HG02938 (cell line): ENCODE results near the gene PAX2.

Source experiments
- ATAC-seq: cut with Tn5 transposase; IDR thresholded peaks from one replicate; pipeline ENCODE4 v1.9.1; 2021; ENCODE audit warnings: mild to moderate bottlenecking, moderate library complexity; ENCODE audit not compliant: unreplicated experiment

PAX2 gene

DNA sequence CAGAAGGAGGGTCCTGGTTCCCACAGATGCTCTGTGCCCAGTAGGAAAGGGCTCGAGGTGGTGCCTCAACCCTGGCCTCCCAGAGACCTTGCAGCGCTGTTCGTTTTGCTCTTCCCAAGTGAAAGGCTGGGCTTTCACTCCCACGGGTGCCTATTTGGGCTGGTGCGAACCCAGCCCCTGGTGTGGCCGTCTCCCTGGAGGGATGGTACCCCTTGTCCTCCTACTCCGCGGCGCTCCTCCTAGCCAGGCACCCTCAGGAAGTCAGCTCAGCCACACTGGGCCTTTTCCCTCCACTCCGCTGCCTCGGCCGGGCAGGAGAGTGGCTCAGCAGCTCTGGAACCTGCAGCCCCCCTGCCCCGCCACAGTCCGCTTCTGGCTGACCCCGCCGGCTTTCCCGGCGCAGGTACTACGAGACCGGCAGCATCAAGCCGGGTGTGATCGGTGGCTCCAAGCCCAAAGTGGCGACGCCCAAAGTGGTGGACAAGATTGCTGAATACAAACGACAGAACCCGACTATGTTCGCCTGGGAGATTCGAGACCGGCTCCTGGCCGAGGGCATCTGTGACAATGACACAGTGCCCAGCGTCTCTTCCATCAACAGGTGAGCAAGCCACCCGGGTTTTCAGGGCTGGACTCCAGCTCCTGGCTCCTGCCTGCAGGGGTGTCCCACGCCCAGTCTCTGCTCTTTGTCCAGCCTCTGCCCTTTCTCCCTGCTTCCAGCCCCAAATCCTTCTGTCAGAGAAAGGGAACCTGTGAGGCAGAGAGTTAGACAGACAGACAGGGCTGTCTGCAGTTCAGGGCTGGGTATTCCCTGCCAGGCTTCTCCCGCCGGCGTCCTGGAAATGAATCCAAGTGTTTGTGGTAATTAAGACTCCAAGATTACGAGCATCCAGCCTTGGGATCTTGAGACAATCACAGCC is 5.2 kb downstream of the PAX2 start:
- no peak for ATAC-seq

DNA sequence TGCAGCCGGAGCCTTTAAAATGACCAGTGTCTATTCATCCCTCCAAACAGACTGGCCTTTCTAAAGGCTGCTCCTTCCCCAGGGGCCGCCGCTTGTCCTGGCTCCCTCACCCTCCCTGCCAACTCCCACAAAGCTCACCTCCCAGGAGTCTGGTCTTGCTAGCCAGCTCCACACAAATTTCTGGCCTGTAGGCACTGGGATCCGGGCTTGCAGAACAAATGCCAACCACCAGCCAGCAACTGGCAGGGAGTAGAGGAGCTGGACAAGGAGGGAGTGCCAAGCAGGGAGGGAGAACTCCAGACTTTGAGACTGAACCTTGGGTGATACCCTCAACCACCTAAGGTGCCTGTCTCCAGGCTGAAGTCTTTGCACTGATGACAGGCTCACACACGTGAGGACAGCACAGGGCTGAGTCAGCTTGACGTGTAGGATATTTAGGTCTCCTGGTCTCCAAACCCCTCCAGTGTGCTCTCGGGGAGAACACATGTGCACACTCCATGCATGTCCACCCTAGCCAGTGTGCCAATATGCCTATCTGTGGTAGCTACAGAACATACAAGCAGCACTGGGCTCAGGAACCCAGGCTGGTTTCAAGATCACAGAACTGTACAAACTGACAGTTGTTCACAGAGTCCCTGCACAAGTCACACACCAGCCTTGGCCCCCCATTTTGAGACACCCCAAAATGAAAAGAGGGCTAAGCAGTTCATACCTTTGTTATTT is 6.0 kb downstream of the PAX2 start:
- no peak for ATAC-seq

DNA sequence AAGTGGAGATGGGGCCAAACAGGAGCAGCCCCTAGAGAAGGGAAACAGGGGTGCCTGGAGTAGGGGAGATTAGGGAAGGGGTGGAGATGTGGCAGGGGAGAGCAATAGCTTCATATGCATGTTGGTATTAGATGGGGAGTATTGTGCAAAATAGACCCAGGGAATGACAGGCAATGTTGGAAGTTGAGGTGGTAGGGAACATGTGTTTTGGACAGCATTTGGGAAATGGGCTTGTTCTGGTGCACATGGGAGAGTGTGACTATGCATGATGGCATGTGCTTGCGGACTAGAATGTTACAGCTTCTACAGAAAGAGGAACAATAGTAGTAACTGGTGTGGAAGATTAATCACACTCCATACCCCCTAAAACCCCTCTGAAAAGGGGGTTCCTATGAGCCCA is 10.4 kb downstream of the PAX2 start:
- ATAC-seq: no peak

DNA sequence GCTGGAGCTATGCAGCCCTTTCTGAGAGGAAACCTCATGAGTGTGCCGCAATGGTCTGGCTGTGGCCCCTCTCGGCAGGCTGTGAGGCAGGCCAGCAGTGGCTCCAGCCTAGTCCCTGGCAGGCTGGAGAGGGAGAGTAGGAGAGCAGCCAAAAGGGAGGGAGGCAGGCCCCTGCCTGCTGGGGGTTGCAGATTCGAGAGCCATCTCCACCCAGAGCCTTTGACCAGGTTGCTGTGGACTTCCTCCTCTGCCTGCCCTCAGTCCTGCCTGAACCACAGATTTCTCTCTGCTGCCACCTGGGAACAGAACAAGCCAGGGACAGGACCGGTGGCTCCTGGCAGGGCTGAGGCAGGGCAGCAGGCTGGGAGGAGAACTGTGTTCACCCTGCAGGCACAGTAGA is 13.9 kb downstream of the PAX2 start:
- no peak for ATAC-seq

GRCh38 chr10:100760726-100761125 is 15.3 kb downstream of the PAX2 start:
- ATAC-seq: no peak

DNA sequence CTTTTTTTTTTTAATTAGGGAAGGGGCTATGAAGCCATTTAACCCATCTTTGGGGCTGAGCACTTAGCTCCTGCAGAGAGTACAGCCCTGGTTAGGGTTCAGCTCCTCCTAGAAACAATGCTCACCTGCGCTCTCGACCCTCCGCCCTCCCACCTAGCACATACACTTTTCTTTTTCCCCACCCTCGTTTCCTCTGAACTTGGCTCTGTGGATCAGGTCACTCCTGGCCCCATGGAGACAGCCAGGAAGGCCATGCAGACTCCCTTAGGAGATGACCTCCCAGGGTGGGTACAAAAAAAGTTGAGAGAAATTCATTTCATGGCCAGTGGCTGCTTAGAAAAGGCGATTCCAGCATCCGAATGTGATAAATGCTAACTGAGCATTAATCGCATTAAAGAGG is 15.8 kb downstream of the PAX2 start:
- no peak for ATAC-seq

DNA sequence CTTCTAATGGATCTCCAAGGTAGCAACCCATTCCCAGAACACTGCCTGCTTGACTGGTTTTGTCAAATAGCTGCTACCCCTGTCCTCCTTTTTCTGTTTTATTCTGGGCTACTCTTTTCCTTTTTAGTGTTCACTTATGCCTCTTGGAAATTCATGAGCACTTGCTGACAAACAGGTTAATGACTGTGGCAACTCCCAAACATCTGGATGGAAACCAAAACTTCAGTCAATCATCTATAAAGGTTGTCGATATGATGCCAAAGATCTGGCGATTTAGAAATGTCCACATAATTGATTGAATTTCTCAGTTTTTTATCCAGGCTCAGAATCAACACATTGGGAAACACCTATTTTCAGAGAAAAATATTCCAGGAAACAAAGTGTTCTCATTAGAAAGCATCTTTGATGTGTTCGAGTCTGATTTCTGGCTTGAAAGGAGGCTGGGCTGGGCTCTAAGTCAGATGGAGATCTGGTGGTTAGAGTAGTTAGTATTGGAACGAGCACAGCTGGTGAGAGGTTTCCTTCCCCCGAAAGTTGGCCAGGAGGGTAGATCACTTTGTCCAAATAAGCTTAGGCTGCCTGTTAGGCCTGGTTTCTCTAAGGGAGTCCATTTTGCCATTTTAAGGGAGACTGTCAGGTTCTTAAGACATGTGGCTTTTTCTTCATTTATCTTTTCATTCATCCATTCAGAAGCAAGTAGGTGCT is 17.8 kb downstream of the PAX2 start:
- ATAC-seq: no peak

DNA sequence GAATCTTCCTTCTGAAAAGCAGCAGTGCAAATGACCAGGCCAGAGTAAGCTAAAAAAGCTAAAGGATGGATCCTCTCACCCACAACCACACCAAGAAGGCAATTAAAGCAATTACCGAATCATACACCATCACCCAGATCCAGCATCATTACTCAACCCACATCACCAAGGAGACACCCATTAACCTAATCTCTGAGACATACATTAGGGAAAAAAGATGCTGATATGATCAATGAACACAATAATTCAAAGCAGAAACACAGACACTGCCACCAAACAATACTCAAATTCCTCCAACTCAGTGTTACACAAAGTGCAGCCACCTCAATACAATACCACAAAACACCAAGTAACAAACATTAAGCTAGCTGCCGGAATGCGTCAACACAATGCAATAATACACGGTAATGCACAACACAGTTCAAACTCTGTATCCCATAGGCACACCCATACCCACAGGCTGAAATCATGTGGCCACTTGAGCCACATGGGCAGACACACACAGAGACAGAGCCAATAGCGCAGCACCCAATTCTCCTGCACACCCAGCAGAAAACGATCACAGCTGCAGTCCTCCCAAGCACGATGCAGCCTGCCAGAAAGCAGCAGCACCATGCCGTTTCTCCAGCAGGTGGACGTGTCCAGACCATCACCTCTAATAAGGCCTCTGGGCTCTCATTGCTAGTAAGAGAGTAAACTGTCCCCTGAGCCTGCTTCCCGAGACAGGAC is 21.5 kb downstream of the PAX2 start:
- ATAC-seq: no peak

GRCh38 chr10:100767422-100767775 is 22.0 kb downstream of the PAX2 start:
- no peak for ATAC-seq

GRCh38 chr10:100769481-100769880 is 24.1 kb downstream of the PAX2 start:
- ATAC-seq: no peak

- no peak for ATAC-seq
Measured at GRCh38 chr10:100773646-100774045, 28.3 kb downstream of the PAX2 start.

DNA sequence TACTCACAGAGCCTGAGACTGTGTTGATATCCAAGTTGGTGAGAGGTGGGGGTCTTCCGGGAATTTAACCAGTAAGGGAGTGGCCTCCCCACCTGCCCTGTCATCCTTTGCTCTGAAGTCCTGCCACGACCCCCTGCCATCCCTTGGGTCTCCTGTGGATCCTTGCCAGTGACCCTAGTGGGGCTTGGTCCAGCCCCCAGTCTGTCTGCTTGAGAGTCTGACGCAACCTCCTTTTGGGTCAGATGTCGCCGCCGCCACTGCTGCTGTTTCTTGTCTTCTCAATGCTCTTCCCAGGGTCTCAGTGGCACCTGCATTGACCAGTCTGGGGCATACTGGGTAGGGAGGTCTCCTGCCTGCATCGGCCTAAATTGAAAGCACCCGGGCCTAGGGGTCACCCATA is 28.8 kb downstream of the PAX2 start:
- ATAC-seq: no peak

DNA sequence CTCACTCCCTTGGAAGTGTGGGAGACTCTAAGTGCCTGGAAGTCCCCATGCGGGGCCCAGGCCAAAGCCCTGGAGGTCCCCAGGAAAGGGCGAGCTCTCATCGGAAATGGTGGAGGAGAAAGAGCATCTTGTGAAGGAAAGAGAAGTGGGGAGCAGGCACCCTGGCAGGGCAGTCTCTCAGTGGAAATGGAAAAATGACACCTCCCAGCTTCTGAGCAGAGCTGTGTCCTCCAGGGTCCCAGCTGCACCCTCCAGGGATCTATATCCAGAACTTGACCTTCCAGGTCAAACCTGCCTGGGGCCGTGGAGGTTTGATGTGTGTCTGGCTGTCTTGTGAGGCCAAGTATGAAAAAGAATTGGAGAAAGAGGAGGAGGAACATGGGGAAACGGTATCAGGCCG is 29.5 kb downstream of the PAX2 start:
- no peak for ATAC-seq

GRCh38 chr10:100775386-100775785 is 30.0 kb downstream of the PAX2 start:
- ATAC-seq: no peak

GRCh38 chr10:100775871-100776270 is 30.5 kb downstream of the PAX2 start:
- no peak for ATAC-seq

GRCh38 chr10:100776671-100777070 is 31.3 kb downstream of the PAX2 start:
- no peak for ATAC-seq

DNA sequence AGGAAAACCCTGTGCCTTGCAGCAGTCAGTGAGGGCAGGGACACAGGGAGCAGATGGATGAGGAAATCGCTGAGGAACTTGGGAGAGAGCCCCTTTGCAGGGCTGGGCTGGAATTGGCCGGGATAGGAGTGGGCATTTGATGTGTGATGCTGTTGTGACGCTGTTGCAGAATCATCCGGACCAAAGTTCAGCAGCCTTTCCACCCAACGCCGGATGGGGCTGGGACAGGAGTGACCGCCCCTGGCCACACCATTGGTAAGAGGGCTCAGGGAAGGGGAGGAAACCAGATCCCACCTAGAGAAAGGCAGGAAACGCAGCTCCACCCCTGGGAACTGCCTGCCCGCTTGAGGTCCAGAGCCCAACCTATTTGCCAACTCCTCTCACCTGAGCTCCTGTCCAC is 33.9 kb downstream of the PAX2 start:
- no peak for ATAC-seq

GRCh38 chr10:100780324-100780723 is 34.9 kb downstream of the PAX2 start:
- ATAC-seq: no peak

DNA sequence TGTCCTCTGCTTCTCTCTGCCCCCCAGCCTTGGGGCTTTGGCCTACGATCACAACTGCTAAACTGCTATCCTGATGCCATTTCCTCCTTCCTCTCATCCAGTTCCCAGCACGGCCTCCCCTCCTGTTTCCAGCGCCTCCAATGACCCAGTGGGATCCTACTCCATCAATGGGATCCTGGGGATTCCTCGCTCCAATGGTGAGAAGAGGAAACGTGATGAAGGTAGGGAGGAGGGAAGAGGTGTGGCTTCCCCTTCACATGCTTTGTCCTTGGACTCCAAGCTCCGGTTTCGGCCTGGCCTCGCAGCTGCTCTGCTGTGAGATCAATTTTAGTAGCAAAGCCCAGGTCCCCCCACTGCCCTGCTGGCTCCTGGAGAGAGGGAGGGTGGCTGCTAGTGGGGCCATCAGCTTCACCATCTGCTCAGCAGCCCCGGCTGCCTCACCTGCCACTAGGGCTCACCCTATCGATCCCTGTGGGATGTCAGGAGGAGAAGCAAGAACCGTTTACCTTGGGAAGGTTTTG is 35.8 kb downstream of the PAX2 start:
- ATAC-seq: no peak

DNA sequence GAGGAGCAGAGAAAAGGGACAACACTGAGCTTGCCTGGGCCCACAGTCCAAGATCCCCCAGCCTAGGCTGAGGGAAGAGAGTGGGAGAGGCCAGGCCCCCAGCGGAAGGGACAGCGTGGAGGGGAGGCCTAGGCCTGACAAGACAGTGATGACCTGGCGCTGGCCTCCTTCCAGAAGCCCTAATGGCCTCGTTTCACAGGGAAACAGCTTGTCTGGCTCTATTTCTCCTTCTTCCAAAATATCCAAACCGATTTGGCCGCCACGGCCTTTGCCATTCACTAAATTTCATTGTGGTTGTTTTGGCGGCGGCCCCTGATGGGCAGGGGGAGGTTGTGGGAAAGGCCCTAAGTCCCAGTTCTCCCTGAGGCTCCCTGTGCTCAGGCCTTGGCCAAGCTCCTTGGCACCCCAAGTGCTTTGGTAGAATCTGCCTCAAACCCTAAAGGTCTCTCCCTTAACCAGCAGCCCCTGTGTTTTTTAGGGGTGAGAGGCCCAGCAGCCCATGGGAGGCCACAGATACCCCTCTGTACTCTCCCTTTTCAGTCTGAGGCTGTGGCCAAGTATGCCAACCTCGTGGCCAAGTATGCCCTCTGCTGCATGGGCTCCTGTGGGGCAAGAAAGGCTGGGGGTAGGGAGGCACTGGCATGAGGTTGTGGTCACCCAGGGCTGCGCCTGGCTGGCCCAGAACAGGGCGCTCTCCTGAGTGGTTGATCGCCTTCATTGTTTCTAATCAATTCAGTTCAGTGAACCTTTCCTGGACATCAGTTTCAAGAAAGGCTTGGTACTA is 37.3 kb downstream of the PAX2 start:
- no peak for ATAC-seq
